HL-60 (cell line): ENCODE results near the gene ETNK2.

Source experiments
- CTCF ChIP-seq: IDR thresholded peaks from one replicate; pipeline ENCODE4 v1.5.1; 2011; ENCODE audit warnings: low read length, control low read depth, inconsistent platforms; ENCODE audit not compliant: insufficient read depth
- GABPA ChIP-seq: IDR thresholded peaks from 2 replicates; pipeline ENCODE4 v1.6.1; 2012; ENCODE audit warnings: low read depth
- REST ChIP-seq: IDR thresholded peaks from 2 replicates; pipeline ENCODE4 v1.6.1; 2012; ENCODE audit warnings: low read depth; ENCODE audit not compliant: insufficient replicate concordance

GRCh38 chr1:204107892-204108291 lies 44.0 kb downstream of the ETNK2 start:
- no peak for TF ChIP-seq CTCF
- TF ChIP-seq REST: no peak
- TF ChIP-seq GABPA: no peak
